Neural cell (in vitro differentiated cells): Measurements from ENCODE around the gene HCFC1.
A peak's percentile ranks its signal among the peaks of the same experiment; 100 is the strongest.

Experiments used
- CTCF ChIP-seq: fragments of 450-650 bp; IDR thresholded peaks from 2 replicates; pipeline ENCODE4 v1.5.1; 2014; ENCODE audit warnings: antibody characterized with exemption, mild to moderate bottlenecking, moderate library complexity; ENCODE audit not compliant: poor library complexity, severe bottlenecking
- EP300 ChIP-seq: fragments of 450-650 bp; conservative IDR thresholded peaks from 2 replicates; pipeline ENCODE4 v1.6.1; 2014; ENCODE audit warnings: antibody characterized with exemption, mild to moderate bottlenecking, moderate library complexity; ENCODE audit not compliant: poor library complexity, severe bottlenecking
- EZH2 ChIP-seq: fragments of 200-600, 300-800 bp; shearing (Covaris generic), sonication (generic); IDR thresholded peaks from 2 replicates; pipeline ENCODE4 v1.6.1; 2014; ENCODE audit warnings: antibody characterized with exemption, low read length, borderline replicate concordance, mild to moderate bottlenecking; ENCODE audit not compliant: insufficient read depth, poor library complexity, severe bottlenecking
- POLR2AphosphoS5 ChIP-seq: IDR thresholded peaks from 2 replicates; pipeline ENCODE4 v1.6.1; 2012
- SMC3 ChIP-seq: fragments of 450-650 bp; conservative IDR thresholded peaks from 2 replicates; pipeline ENCODE4 v1.6.1; 2014; ENCODE audit warnings: antibody characterized with exemption, mild to moderate bottlenecking, moderate library complexity; ENCODE audit not compliant: poor library complexity
- TF ChIP-seq, protein P1 (sequence below): IDR thresholded peaks from 2 replicates; pipeline ENCODE4 v1.6.1; 2012; ENCODE audit warnings: borderline replicate concordance

DNA sequence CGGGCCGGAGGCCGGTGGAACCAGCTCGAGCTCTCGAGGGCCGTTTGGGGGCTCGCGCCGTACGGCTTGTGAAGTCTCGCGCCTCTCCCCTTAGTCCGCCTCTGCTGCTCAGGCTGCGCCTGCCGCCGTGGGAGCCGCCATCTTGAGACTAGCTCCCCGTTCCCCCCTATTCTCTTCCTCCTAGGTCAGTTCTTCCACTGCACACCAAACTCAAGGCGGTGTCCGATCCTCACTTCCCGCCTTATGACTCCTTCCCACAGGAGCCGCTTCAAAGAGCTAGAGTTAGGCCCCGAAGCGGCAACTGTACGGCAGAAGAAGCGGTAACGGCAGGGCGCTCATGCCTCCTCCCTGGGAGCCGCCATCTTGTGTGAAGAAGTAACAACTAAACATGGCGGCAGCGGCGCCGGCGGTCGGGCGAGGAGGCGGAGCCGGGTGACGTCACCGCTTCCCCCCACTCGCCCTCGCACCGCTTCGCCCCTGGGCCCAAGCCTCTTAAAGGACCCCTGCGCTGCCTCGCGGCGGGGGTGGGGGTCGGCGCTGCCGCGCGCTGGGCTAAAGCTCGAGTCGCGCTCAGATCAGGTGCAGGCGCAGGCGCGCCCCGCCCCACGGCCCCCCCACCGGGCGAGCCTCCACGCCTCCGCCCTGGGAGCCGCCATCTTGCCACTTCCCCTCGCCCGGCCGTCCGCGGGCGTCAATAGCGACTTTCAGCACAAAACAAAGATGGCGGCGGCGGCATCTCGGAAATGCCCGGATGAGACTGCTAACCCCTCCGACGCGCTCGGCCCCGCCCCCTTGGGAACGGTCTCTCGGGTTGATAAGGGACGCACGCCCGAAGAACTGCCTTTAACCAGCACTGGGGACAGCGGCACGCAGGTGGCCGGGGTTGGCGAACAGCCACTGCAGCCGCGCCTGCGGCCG, at the start of gene HCFC1:
- TF ChIP-seq POLR2AphosphoS5 (peak; percentile 80), CTCF (no peak), EZH2 (no peak), EP300 (peak; percentile 60), SMC3 (no peak)
- TF ChIP-seq, protein P1, sequence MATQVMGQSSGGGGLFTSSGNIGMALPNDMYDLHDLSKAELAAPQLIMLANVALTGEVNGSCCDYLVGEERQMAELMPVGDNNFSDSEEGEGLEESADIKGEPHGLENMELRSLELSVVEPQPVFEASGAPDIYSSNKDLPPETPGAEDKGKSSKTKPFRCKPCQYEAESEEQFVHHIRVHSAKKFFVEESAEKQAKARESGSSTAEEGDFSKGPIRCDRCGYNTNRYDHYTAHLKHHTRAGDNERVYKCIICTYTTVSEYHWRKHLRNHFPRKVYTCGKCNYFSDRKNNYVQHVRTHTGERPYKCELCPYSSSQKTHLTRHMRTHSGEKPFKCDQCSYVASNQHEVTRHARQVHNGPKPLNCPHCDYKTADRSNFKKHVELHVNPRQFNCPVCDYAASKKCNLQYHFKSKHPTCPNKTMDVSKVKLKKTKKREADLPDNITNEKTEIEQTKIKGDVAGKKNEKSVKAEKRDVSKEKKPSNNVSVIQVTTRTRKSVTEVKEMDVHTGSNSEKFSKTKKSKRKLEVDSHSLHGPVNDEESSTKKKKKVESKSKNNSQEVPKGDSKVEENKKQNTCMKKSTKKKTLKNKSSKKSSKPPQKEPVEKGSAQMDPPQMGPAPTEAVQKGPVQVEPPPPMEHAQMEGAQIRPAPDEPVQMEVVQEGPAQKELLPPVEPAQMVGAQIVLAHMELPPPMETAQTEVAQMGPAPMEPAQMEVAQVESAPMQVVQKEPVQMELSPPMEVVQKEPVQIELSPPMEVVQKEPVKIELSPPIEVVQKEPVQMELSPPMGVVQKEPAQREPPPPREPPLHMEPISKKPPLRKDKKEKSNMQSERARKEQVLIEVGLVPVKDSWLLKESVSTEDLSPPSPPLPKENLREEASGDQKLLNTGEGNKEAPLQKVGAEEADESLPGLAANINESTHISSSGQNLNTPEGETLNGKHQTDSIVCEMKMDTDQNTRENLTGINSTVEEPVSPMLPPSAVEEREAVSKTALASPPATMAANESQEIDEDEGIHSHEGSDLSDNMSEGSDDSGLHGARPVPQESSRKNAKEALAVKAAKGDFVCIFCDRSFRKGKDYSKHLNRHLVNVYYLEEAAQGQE = peak; percentile 74
